ENCODE measurements around the gene ADGRF5.

- TF ChIP-seq POLR2A (IDR thresholded peaks at IDR 0.05), result no peak
- TF ChIP-seq EP300 (IDR thresholded peaks at IDR 0.05), result no peak
- no peak for TF ChIP-seq POLR2AphosphoS5 (IDR thresholded peaks at IDR 0.05)
- TF ChIP-seq CTCF (IDR thresholded peaks at IDR 0.05), result no peak
Observed at GRCh38 chr6:46896871-46897270, 24.9 kb downstream of the ADGRF5 start.

Measured in sigmoid colon (tissue), 4 donors.